T-helper 2 cell (primary cell): Measurements from ENCODE around the gene TXNRD2.
"Not testable (repeated sequence)": the region's sequence is repeated elsewhere in the genome, so short reads cannot be mapped to it uniquely, and the experiment has no call there.

Experiments
- DNase-seq, 5 experiments: peaks; one replicate each; pipeline versions ENCODE4 v3.0.0 to v3.0.0-alpha.2; 2012 to 2022

Gene TXNRD2

DNA sequence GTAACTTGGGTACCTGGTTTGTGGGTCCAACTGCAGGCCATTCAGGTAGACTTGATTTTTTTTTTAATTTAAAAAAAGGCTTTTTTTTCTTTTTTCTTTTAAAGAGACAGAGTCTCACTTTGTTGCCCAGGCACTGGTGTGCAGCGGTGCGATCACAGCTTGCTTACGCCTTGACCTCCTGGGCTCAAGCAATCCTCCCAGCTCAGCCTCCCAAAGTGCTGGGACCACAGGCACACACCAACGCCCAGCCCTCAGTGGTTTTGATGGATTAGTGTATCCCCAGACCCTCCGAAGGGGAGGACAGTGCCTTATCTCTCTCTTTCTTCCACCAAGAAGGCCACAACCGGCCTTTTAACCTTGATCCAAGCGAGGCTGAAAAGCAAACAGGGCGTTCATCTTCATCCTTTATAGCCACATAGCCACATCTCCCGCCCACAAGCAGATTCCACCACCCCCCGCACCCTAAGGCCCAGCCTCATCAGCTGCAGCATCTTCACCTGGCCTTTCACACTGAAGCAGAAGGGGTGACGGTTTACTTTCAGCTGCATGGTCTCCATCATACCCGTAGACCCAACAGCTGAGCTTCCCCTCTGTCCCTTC is 17.6 kb downstream of the TXNRD2 start:
- no peak for DNase-seq

DNA sequence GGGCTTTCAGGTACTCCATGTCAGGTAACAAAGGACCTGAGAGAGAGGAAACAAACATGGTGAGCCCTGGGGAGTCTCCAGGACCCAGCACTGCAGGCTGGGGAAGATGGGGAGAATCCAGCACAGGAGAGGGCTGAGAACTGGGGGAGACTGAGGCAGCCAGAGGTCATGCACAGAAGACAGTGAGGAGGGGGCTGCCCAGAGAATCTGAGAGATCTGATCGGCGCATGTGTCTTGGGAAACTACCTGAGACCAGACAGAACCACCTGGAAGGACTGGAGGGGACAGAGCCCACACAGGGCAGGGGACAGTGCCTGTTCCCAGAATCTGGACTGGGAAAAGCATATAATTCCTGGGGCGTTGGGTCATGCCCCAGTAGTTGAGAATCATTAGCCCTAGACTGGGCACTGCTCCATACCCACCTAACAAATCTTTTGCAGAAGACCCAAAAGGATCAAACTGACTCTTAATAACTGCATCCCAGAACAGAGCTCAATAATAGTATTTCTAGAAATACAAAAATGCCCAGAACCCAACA is 20.0 kb downstream of the TXNRD2 start:
- no peak for DNase-seq

DNA sequence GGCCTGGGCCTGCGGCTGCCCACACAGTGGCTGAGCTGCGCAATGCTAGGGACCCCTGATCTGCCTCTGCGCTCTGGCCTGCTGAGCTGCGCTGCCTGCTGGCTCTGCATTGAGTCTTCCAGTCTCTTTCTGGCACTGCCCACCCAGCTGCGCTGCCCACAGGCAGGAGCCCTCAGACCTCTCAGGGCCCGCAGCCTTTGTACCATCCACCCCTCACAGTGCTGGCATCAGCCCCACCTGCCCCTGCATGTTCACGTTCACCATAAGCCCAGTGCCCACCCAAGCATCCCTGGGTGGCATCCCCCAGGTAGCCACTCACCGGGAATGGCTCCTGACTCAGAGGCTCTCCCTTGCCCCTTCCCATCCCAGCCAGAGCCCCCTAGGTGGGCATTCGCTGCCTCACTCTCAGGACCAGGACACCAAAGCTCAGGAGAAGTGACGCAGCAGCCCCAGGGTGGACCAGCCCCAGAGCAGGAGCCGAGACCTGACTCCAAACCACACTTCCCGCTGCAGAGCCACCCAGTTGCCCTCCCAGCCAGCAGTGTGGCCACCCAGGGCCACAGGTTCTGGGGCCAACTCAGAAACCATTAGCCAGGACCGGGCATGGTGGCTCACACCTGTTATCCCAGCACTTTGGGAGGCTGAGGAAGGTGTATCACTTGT is 21.8 kb downstream of the TXNRD2 start:
- no peak for DNase-seq

DNA sequence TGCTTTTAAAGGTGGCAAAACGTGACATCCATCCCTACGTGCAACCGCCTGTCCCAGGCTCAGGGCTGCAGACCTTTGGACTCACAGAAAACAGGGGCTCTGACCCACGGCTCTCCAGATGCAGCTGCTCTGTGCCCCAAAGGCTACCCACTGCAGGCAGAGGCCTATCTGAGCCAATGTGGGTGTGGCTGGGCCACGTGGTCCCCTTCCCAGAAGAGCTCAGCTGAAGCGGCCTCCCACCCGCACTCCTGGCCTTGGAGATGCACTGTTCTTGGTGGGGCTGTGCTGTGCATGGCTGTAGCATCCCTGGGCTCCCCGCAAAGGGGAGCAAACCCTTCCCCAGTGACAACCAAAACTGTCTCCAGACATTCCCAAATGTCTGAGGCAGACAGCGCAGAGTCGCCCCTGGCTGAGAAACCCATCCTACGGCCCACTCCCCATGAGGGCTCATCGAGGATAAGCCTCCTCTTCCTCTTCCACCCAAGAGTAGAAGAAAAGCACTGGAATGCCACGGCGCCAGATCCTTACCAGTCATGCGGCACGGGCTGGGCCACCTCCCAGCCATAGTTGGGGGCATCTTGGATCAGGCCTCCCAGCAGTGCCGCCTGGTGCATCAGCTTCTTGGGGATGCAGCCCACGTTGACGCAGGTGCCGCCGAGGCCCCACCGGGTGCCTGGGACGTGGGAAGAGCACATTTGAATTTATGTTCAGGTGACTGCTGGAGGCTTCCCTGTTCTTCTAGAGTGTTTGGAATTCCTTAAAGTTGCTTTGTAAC is 23.1 kb downstream of the TXNRD2 start:
- DNase-seq = no peak

DNA sequence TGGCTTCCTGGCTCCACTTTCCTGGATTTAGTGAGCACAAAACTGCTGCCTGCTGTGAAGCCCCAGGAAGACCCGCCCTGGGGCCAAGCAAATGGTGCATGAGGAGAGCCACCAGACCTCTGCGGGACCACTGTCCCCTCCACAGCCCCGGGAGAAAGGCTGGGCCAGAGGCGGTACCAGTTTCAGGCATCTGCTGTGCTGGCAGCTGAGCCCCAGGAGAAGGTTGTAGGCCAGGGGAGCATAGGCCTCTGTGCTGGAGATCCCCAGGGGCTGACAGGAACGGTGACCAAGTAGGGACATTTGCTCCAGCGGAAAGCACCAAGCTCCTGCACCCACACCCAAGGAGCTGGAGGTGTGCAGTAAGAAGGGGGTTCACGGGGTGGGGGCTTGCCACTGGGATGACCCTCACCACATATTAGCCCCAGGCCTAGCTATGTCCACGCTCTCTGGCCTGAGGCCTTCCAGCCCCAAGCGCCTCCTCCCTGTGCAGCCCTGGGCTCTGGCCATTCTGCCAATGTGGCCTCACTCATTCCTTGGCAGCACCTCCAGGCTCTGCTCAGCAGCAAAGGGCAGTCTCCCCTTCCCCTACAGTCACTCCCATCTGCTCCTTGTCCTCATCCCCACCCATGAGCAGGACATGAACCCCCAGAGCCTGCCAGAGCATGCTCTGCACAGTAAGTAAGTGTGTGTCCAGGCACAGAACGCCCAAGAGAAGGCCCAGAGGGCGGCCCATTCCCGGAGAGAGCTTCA is 24.1 kb downstream of the TXNRD2 start:
- no peak for DNase-seq

DNA sequence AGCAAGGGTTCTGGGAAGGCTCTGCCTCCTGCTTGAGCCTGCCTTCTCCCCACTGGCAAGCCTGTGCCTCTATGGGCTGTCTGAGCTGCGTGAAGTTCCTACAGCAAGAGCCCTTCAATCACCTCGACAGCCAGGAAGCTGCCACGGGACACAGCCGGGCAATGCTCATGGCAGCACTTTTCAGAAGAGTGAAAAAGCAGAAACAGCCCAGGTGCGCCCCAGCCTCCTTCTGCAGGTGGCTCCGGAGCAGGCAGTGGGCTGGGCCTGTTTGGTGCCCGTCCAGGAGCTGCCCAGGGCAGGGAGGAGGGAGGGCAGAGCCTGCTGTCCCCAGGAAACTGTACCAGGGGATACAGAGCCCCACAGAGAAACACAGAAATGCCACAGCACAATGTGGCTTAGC is 24.7 kb downstream of the TXNRD2 start:
- DNase-seq = no peak

DNA sequence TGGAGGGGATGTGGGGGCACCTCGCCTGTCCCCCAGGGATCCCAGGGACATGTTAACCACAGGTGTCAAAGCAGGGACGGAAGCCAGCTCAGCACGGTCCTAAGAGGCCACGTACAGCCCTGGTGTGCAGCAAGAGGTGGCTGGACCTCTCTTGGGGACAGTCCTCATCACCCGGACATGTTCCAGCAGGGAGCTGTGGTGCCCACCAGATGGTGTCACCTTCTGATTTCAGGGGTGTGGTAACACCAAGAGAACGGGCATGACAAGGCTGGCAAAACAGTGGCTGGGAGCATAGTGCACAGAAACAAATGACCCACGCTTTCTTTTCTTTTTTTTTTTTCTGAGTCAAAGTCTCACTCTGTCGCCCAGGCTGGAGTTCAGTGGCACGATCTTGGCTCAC is 25.6 kb downstream of the TXNRD2 start:
- no peak for DNase-seq

DNA sequence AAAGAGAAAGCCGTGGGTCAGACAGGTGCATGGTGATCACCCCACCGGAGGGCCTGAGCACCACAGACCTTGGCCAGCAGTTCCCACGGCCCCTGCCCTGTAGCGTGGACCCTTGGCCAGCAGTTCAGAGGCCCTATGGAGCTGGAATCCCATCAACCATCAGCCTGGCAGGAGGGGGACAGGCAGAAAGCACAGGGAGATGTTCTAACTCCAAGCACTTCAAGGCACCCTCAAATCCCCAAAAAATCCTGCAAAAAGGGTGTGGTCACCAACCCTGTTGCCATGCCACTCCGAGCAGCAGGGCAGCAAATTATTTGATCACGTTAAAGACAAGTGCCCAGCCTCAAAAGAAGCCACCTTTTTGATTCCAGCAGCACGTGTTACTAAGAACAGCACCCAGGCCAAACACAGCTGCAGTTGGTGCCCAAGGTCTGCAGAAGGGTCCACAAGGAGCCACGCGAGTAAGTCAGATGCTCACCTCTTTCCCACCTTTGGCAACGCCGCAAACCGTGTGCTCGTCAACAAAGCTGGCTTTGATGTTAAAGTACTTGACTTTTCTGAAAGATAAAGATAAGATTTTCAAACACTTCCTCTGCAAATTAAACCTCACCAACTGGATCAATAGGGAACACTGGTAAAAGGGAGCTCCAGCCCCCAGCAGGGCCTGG is 26.2 kb downstream of the TXNRD2 start:
- no peak for DNase-seq

DNA sequence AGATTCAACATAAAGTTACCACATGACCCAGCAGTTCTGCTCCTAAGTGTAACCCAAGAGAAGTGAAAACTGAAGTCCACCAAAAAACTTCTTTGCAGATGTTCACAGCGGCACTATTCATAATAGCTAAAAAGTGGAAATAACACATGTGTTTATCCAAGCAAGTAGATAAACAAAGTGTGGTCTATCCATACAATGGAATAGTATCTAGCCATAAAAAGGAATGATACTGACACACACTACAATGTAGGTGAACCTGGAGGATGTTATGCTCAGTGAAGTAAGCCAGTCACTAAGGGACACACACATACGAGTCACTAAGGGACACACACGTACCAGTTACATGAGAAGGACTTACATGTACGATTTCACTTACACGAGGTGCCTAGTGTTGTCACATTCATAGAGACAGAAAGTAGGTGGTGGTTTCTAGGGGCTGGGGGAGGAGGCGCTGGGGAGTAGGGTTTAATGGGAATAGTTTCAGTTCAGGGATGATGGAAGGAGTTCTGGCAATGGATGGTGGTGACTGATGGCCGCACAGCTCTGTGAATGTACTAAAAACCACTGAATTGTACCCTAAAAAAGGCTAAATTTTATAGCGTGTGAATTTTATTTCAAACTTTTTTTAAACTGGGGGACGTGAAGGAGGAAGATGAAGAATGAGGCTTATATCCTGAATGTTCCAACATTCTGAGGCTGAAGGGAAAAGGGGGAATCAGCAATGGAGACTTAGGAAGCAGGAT is 27.2 kb downstream of the TXNRD2 start:
- DNase-seq = no peak

DNA sequence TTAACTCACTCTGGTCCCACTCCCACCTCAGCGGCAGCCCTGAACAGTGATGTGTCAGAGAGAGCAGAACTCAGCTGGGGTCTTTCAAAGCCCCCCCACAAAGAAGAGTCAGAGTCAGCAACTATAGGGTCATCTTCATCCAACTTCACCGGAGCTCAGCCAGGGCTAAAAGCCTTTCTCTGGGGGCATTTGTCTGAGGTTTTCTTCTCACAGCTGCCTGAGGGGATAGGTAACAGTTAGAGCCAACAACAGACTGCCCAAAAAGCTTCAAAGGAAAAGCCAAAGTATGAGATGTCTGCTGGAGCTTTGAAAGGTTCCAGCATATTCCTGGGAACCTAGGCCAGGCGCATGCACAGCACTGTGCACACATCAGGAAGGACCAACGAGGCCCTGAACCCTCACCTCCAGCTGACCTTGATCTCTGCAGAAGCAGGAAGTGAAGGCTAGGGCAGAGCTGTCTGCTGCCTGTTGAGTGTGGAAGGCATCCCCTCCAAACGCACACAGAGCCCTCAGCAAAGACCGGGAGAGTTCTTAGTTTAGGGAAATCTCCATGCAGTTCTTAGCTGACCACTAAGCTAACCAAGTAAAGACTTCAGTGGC is 28.2 kb downstream of the TXNRD2 start:
- DNase-seq = no peak

DNA sequence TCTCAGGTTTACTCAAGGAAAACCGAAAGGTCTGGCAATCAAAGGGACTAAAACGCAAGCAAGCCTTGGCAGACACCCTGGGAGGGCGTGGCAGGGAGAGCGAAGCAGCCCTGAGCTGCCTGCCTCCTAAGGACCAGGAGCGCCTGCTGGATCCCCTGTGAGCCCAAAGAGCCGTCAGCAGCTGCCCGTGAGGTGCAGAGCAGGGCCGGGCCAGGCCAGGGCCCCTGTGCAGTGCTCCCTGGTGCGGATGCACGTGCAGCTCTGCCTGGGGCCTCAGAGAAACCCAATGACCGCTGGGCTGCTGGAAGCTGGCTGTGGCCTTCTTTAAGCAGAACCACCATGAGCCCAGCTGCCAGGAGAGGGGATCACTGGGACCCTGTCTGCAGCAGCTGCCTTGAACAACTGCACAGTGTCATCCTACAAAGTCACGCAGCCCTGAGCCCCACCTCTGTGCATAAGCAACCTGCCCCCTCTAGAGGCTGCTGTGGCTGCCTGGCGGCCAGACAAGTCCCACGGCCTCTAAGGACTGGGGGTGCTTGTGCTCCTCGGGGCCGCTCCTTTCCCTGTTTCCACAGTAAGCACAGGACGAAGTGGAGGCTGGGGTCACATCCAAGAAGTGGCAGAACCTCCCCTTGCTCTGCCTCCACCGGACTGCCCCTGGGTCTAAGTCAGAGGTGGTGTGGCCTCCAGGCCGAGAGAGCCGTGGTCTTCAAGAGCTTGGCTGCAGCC is 29.2 kb downstream of the TXNRD2 start:
- DNase-seq = no peak

DNA sequence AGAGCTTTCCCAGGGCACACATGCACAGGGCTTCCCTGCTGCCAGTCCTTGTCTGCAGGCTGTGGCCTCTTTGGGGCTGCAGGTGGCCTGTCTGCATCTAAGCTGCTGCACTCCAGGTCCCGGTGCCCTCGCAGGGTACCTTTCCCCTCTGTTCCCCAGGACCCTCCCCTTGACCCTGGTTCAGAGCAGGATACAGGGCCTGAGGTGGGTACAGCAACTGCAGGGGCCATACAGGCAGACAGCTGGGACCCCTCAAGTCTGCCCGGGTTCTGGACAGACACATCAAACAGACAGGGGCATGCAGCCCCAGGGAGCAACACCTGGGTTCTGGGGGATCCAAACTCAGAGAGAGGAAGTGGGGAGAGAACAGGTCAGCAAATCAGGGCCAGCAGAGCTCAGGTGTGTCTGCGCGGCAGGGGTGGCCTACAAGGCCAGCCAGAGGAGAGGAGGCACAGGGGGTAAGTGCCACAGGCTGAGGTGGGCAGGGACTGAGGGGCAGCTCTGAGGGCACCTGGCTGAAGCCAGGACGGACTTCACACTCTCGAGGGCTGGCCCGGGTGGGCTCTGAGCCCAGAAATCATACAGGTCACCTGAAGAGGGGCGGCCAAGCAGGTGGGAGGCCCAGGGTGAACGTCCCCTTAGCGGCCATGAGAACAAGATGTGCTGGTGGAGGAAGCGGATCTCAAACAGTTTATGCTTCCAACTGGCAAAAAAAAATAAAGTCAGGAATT is 29.9 kb downstream of the TXNRD2 start:
- no peak for DNase-seq

DNA sequence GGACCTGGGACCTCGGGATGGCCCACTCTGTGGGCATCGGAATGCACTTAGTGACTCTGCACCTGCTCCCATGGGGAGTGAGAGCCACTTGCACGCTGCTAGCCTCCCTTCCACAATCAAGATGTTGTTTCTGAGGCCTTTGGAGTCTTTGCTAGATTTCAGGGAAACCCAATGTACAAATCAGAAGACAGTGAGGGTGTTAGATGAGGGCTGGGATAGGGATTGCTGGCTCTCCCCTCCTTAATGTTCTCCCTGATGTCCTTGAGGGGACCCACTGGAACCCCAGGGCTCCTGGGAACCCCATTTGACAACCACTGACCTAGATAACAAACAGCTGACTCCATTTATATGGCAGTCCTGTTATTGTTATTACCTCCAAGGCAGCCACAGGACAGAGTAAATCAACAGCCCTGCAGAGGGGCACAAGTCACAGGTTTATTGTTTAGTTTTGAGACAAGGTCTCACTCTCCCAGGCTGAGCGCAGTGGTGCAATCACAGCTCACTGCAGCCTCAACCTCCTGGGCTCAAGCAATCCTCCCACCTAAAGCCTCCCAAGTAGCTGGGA is 31.4 kb downstream of the TXNRD2 start:
- DNase-seq = no peak

DNA sequence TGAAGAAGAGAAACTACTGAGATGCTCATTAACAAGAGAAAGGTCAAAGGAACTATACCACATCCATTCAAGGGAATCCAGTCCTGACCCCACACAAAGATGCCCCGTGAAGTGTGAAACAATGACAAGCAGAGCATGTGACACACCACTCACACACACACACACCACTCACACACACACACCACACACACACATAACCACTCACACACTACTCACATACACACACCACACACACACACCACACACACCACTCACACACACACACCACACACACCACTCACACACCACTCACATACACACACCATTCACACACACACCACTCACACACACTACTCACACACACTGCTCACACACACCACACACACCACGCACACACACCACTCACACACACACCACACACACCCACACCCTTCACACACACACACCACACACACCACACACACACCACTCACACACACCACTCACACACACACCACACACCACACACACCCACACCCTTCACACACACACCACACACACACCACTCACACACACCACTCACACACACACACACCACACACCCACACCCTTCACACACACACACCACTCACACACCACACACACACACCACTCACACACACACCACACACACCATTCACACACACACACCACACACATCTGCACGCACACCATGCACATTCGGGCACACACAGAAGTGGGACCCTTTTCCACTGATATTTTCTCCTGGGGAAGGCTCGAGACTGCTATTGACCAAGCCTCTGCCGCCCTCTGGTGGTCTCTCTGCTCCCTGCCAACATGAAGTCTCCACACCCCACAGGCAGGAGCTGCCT is 32.1 kb downstream of the TXNRD2 start:
- peak; percentile 60 to 78 (median 73) for DNase-seq

DNA sequence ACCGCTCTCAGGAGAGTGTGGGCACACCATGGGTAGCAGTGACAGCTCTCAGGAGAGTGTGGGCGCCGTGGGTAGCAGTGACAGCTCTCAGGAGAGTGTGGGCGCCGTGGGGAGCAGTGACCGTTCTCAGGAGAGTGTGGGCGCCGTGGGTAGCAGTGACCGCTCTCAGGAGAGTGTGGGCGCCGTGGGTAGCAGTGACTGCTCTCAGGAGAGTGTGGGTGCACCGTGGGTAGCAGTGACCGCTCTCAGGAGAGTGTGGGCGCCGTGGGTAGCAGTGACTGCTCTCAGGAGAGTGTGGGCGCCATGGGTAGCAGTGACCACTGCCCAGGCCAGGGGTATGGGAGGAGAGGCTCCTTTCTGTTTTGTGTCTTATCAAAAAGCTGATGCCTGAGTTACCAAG is 33.7 kb downstream of the TXNRD2 start:
- DNase-seq = not testable (repeated sequence)

DNA sequence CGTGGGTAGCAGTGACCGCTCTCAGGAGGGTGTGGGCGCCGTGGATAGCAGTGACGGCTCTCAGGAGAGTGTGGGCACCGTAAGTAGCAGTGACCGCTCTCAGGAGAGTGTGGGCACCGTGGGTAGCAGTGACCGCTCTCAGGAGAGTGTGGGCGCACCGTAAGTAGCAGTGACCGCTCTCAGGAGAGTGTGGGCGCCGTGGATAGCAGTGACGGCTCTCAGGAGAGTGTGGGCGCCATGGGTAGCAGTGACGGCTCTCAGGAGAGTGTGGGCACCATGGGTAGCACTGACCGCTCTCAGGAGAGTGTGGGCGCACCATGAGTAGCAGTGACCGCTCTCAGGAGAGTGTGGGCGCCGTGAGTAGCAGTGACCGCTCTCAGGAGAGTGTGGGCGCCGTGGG is 34.8 kb downstream of the TXNRD2 start:
- not testable (repeated sequence) for DNase-seq

DNA sequence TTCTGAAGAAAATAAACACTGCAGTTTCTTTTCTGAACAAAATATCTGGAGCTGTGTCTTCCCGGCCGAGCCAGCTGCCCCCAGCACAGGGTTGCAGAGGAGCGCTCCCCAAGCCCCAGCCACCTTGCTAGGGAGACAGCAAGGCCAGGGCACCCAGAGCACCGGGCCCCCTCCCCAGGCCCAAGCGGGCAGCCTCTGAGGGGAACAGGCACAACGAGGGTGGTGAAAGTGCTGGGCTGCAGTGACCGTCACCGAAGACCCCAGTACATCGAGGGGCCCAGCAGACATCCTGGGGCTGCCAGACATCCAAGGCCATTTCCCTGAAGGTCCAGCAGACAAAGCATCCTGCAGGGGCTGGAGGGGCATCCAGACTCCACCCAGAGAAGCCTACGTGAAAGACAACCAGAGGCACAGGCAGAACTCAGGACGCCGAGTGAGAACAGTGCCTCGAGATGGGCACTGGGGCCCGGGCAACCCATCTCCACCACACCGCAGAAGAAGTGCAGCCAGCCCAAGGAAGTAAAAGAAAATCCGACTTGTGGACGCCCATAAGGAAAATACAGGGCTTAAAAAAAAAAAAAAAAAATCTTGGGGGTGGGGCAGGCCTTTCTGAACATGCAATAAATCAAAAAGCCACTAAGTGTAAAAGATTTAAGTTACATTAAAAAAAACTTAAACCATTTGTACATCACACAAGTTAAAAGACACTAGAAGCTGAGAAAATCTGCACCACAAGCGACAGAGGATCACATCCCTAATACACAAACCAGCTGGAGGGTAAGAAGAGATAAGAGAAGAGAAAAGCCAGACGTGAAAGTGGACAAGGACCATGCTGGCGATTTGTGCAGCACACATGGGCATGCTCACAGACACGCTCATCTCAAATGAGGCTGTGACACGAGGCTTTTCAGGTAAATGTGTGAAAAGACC is 36.0 kb downstream of the TXNRD2 start:
- no peak for DNase-seq
